SK-N-SH (cell line): ENCODE results near the gene NAPB. TPM values are rescaled to one million over a fixed set of nuclear protein-coding genes. Genes with fewer than 3 reads are reported as not detected.
A peak's percentile ranks its signal among the peaks of the same experiment; 100 is the strongest.

Source experiments
- CTCF ChIA-PET: fragments of 300-600, 350-600 bp; formaldehyde crosslinking; extraction: SDS; loops from one replicate; lab custom pipeline; 2021; lab: Yijun Ruan, JAX
- POLR2A ChIA-PET: fragments of 350-600 bp; sonication (Branson Sonifier 250); formaldehyde crosslinking; extraction: SDS; loops from one replicate; lab custom pipeline; 2020; ENCODE audit warnings: antibody characterized with exemption, inconsistent platforms; lab: Yijun Ruan, JAX
- DNase-seq: peaks from one replicate; pipeline ENCODE4 v3.0.0; 2012
- H2AFZ ChIP-seq: fragments of 200-600 bp; sonication (generic); 2 replicates; pipeline ENCODE4 v1.8.1; 2016; ENCODE audit warnings: antibody characterized with exemption, mild to moderate bottlenecking, low read depth
- H3F3A ChIP-seq: fragments of 200-600 bp; sonication (generic); replicated peaks from 2 replicates; pipeline ENCODE3; 2016; ENCODE audit warnings: antibody characterized with exemption, mild to moderate bottlenecking; ENCODE audit not compliant: insufficient read depth
- H3K27ac ChIP-seq, 2 experiments: fragments of 200-500 bp in 1 of 2; fragments of 200-600 bp in 1 of 2; sonication (Bioruptor generic) in 1 of 2; sonication (generic), shearing (Covaris generic) in 1 of 2; 2 replicates each; pipeline versions ENCODE4 v1.5.1 to v1.6.1; 2014 to 2016; ENCODE audit warnings: low read depth in 2 of 2, inconsistent platforms in 1 of 2, low read length in 1 of 2, mild to moderate bottlenecking in 1 of 2, mixed read lengths in 1 of 2
- H3K27me3 ChIP-seq: fragments of 200-600 bp; sonication (generic), shearing (Covaris generic); 2 replicates; pipeline ENCODE4 v1.6.1; 2016; ENCODE audit warnings: mixed run types; ENCODE audit not compliant: insufficient read depth
- H3K36me3 ChIP-seq, 2 experiments: fragments of 200-500 bp in 1 of 2; fragments of 200-600 bp in 1 of 2; sonication (Bioruptor generic) in 1 of 2; sonication (generic) in 1 of 2; replicated peaks in 1 of 2; 2 replicates each; pipeline versions ENCODE3 to v1.5.1; 2014 to 2016; ENCODE audit warnings: low read length in 1 of 2, mild to moderate bottlenecking in 1 of 2; ENCODE audit not compliant: insufficient read depth in 2 of 2, control insufficient read depth in 1 of 2
- H3K4me1 ChIP-seq, 2 experiments: fragments of 200-500 bp in 1 of 2; fragments of 200-600 bp in 1 of 2; sonication (Bioruptor generic) in 1 of 2; sonication (generic), shearing (Covaris generic) in 1 of 2; 2 replicates each; pipeline versions ENCODE4 v1.5.1 to v1.6.1; 2014 to 2016; ENCODE audit warnings: low read depth in 1 of 2, low read length in 1 of 2, mixed run types in 1 of 2; ENCODE audit not compliant: insufficient read depth in 2 of 2, control insufficient read depth in 1 of 2
- H3K4me2 ChIP-seq: fragments of 200-600 bp; sonication (generic), shearing (Covaris generic); 2 replicates; pipeline ENCODE4 v1.6.1; 2017; ENCODE audit warnings: mixed run types
- H3K4me3 ChIP-seq, 2 experiments: fragments of 200-500 bp in 1 of 2; fragments of 200-600 bp in 1 of 2; sonication (Bioruptor generic) in 1 of 2; sonication (generic), shearing (Covaris generic) in 1 of 2; 2 replicates each; pipeline versions ENCODE4 v1.5.1 to v1.8.1; 2014 to 2016; ENCODE audit warnings: low read depth in 2 of 2, inconsistent platforms in 1 of 2, low read length in 1 of 2, mild to moderate bottlenecking in 1 of 2, mixed read lengths in 1 of 2, moderate library complexity in 1 of 2
- H3K79me2 ChIP-seq: fragments of 200-600 bp; sonication (generic); 2 replicates; pipeline ENCODE4 v1.8.1; 2017; ENCODE audit warnings: mild to moderate bottlenecking; ENCODE audit not compliant: insufficient read depth
- H3K9ac ChIP-seq: fragments of 200-600 bp; sonication (generic); 2 replicates; pipeline ENCODE4 v1.6.1; 2017; ENCODE audit warnings: mixed run types
- H3K9me2 ChIP-seq: fragments of 200-600 bp; sonication (generic); 2 replicates; pipeline ENCODE4 v1.6.1; 2017; ENCODE audit warnings: mixed run types
- H3K9me3 ChIP-seq: fragments of 200-600 bp; sonication (generic); 2 replicates; pipeline ENCODE4 v1.6.1; 2017; ENCODE audit warnings: mixed run types, mild to moderate bottlenecking, moderate library complexity
- H4K20me1 ChIP-seq: fragments of 200-600 bp; sonication (generic); 2 replicates; pipeline ENCODE4 v1.6.1; 2017; ENCODE audit warnings: mild to moderate bottlenecking, mixed run types; ENCODE audit not compliant: insufficient read depth
- CHD2 ChIP-seq: fragments of 150-350 bp; IDR thresholded peaks from 2 replicates; pipeline ENCODE4 v1.6.1; 2018; ENCODE audit warnings: low read length; ENCODE audit not compliant: partially characterized antibody
- GABPA ChIP-seq: IDR thresholded peaks from 2 replicates; pipeline ENCODE4 v1.4.0; 2012; ENCODE audit warnings: low read depth, mild to moderate bottlenecking
- POLR2AphosphoS5 ChIP-seq: IDR thresholded peaks from 2 replicates; pipeline ENCODE4 v1.6.1; 2012; ENCODE audit warnings: low read depth, low read length
- RAD21 ChIP-seq: IDR thresholded peaks from 2 replicates; pipeline ENCODE4 v1.6.1; 2012; ENCODE audit warnings: mild to moderate bottlenecking, low read length
- SMC3 ChIP-seq: IDR thresholded peaks from 2 replicates; pipeline ENCODE4 v1.6.1; 2012; ENCODE audit warnings: low read depth, low read length, improper control_type of control experiment
- TAF1 ChIP-seq: IDR thresholded peaks from 2 replicates; pipeline ENCODE4 v1.6.1; 2012; ENCODE audit warnings: low read depth, mild to moderate bottlenecking, low read length, moderate library complexity, borderline replicate concordance
- YY1 ChIP-seq: IDR thresholded peaks from 2 replicates; pipeline ENCODE4 v1.4.0; 2012; ENCODE audit warnings: low read depth, mild to moderate bottlenecking
- WGBS: methylation state at CpG from one replicate; pipeline ENCODE4 v1.1.6; 2017; ENCODE audit warnings: low lambda C conversion rate; 5-methylcytosine and 5-hydroxymethylcytosine counted together
- polyA plus RNA-seq, 3 experiments: library from polyadenylated mRNA; depleted of rRNA; stranded (reverse); fragments of >200 nt; gene quantifications; 2 replicates each; pipeline ENCODE4 v1.2.3, GENCODE V29; 2012
- TF ChIP-seq, protein P1 (sequence below): fragments of 200-600 bp; sonication (generic); IDR thresholded peaks from 2 replicates; pipeline ENCODE4 v1.6.1; 2017; ENCODE audit warnings: antibody characterized with exemption, mild to moderate bottlenecking, moderate library complexity
- TF ChIP-seq, protein P2 (sequence below): IDR thresholded peaks from 2 replicates; pipeline ENCODE4; 2012
- TF ChIP-seq, protein P3 (sequence below): IDR thresholded peaks from 2 replicates; pipeline ENCODE4 v1.4.0; 2012; ENCODE audit warnings: low read depth, borderline replicate concordance

Gene NAPB
- polyA plus RNA-seq, 1 of the 3 experiments (the other 2 are of a cell fraction), result 3.0 TPM

DNA sequence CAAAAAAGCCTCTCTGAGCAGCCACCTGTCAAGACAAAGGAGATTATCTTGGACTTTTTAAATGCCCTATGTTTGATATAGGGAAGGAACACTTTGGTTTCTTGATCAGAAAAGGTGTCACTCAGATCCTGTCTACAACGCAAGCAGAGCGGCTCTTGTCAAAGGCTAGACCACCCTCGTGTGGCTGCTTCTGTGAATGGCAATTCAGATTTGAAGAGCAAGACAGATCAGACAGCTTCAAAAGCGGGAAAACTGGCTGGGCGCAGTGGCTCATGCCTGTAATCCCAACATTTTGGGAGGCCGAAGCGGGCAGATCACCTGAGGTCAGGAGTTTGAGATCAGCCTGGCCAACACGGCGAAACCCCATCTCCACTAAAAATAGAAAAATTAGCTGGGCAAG is 80.8 kb downstream of the NAPB start:
- Histone ChIP-seq H3K9me2 (no peaks in the 10 kb centered on the region), H3K4me1 (no peaks in the 10 kb centered on the region; a peak in 1 of 4 replicates), H3K4me2 (no peak overlapping the region), H3K27me3 (peaks cover 31% of the 10 kb centered on the region; the same call in 1 of the 2 replicates), H3K79me2 (no peaks in the 10 kb centered on the region), H3F3A (no peaks in the 10 kb centered on the region), H3K9me3 (no peaks in the 10 kb centered on the region), H4K20me1 (no peaks in the 10 kb centered on the region), H3K4me3 (no peak overlapping the region), H3K36me3 (no peaks in the 10 kb centered on the region), H3K27ac (no peak overlapping the region), H3K9ac (no peak overlapping the region), H2AFZ (no peak overlapping the region)
- DNase-seq, result peak; percentile 67
- POLR2A ChIA-PET, result interaction anchor here (0.8 kb wide), 1 partner anchor 10 kb away, joined by 5 read pairs; the partner anchor contains the start of gene NXT1
- 13% methylated on average over 9 of the region's 9 CpGs for WGBS
- CTCF ChIA-PET, result interaction anchor here (0.7 to 9.0 kb wide), 26 partner anchors 9 to 1004 kb away, joined by 3 to 131 read pairs (median 4); partner anchors contain the start of genes NAPB and NXT1
- TF ChIP-seq CHD2, result no peak
- peak; percentile 70 for TF ChIP-seq SMC3
- TF ChIP-seq, protein P1, sequence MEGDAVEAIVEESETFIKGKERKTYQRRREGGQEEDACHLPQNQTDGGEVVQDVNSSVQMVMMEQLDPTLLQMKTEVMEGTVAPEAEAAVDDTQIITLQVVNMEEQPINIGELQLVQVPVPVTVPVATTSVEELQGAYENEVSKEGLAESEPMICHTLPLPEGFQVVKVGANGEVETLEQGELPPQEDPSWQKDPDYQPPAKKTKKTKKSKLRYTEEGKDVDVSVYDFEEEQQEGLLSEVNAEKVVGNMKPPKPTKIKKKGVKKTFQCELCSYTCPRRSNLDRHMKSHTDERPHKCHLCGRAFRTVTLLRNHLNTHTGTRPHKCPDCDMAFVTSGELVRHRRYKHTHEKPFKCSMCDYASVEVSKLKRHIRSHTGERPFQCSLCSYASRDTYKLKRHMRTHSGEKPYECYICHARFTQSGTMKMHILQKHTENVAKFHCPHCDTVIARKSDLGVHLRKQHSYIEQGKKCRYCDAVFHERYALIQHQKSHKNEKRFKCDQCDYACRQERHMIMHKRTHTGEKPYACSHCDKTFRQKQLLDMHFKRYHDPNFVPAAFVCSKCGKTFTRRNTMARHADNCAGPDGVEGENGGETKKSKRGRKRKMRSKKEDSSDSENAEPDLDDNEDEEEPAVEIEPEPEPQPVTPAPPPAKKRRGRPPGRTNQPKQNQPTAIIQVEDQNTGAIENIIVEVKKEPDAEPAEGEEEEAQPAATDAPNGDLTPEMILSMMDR, result peak; percentile 76
- TF ChIP-seq RAD21, result peak; percentile 89

DNA sequence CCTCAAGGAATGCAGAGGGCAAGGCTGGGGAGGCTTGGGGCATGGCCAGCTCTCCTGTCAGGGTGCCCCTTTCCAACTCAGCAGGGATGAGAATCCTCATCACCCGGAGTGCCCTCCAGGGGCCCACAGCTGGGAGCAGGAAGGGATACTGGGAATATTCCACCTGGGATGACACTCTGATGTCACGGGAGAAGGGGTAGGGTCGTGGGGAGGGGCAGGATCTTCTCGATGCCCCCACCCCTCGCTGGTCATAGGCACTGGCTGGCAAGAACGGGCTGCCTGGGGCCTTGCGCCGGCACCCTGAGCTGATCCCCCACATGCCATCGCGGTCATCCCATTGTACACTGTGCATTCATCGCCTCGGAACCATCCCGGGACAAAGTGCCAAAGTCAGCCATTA is 81.3 kb downstream of the NAPB start:
- POLR2A ChIA-PET, result interaction anchor here (0.8 kb wide), 1 partner anchor 10 kb away, joined by 5 read pairs; the partner anchor contains the start of gene NXT1
- H3K4me1 ChIP-seq, result no peaks in the 10 kb centered on the region; a peak in 1 of 4 replicates
- 46% methylated on average over 10 of the region's 13 CpGs for WGBS
- TF ChIP-seq TAF1, result no peak
- TF ChIP-seq, protein P2, sequence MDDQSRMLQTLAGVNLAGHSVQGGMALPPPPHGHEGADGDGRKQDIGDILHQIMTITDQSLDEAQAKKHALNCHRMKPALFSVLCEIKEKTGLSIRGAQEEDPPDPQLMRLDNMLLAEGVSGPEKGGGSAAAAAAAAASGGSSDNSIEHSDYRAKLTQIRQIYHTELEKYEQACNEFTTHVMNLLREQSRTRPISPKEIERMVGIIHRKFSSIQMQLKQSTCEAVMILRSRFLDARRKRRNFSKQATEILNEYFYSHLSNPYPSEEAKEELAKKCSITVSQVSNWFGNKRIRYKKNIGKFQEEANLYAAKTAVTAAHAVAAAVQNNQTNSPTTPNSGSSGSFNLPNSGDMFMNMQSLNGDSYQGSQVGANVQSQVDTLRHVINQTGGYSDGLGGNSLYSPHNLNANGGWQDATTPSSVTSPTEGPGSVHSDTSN, result no peak
- TF ChIP-seq, all 33 proteins: peak for 0
- Histone ChIP-seq H3K9me2 (no peaks in the 10 kb centered on the region), H3K36me3 (no peaks in the 10 kb centered on the region), H2AFZ (no peak overlapping the region), H3K27ac (no peak overlapping the region), H3F3A (no peaks in the 10 kb centered on the region), H3K9me3 (no peaks in the 10 kb centered on the region), H3K4me2 (no peak overlapping the region), H3K27me3 (peaks cover 31% of the 10 kb centered on the region; the same call in 1 of the 2 replicates), H3K9ac (no peak overlapping the region), H3K4me3 (no peak overlapping the region), H3K79me2 (no peaks in the 10 kb centered on the region), H4K20me1 (no peaks in the 10 kb centered on the region)
- no peak for DNase-seq
- CTCF ChIA-PET, result interaction anchor here (0.7 to 9.0 kb wide), 23 partner anchors 8 to 1004 kb away, joined by 3 to 131 read pairs (median 4); partner anchors contain the start of genes NAPB and NXT1

DNA sequence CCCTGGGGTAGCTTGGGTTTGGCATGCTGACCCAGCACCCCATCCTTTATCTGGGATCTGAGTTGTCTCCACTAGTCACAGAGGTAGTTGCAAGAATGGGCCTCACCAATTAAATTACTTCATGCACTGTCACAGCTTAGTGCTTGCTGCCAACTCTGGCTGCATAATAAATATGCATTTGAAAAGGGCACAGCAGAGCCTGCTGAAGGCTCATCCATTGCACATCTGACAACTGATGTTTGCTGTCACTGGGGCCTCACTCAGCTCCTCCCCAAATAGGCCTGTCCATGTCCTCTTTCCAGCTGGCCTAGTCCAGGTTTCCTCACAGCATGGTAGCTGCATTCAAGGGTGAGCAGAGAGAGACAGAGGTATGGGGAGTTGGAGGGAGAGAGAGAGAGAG is 84.0 kb downstream of the NAPB start:
- Histone ChIP-seq H3K27ac (no peak overlapping the region), H3K9me2 (no peaks in the 10 kb centered on the region), H3K36me3 (no peaks in the 10 kb centered on the region), H3K9me3 (no peaks in the 10 kb centered on the region), H3K4me2 (no peak overlapping the region), H3K9ac (no peak overlapping the region), H3K27me3 (peaks cover 18% of the 10 kb centered on the region; the same call in 1 of the 2 replicates), H3F3A (no peaks in the 10 kb centered on the region), H3K79me2 (no peaks in the 10 kb centered on the region), H2AFZ (no peak overlapping the region), H3K4me3 (no peak overlapping the region), H4K20me1 (no peaks in the 10 kb centered on the region), H3K4me1 (no peaks in the 10 kb centered on the region; a peak in 1 of 4 replicates)
- DNase-seq, result no peak
- TF ChIP-seq, protein P3, sequence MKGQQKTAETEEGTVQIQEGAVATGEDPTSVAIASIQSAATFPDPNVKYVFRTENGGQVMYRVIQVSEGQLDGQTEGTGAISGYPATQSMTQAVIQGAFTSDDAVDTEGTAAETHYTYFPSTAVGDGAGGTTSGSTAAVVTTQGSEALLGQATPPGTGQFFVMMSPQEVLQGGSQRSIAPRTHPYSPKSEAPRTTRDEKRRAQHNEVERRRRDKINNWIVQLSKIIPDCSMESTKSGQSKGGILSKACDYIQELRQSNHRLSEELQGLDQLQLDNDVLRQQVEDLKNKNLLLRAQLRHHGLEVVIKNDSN, result no peak
- TF ChIP-seq GABPA (no peak), TAF1 (no peak), YY1 (no peak), POLR2AphosphoS5 (no peak)
- ChIA-PET POLR2A (no interaction called here), CTCF (interaction anchor here (0.5 to 9.0 kb wide), 3 partner anchors 149 to 998 kb away, joined by 3 to 131 read pairs (median 4); no protein-coding TSS in a partner anchor)
